WTC11 (cell line): ENCODE data around the gene TFAP2B. TPM values are rescaled to one million over a fixed set of nuclear protein-coding genes. Genes with fewer than 3 reads are reported as not detected.

ENCODE experiments used
- ATAC-seq: fragments of 200-7000 bp; cut with Tn5 transposase; 2 replicates; pipeline ENCODE4 v1.10.0; 2021; ENCODE audit warnings: mild to moderate bottlenecking, moderate library complexity
- CTCF ChIA-PET: fragments of 300-600 bp; sonication (Branson Sonifier 250); formaldehyde crosslinking; loops from one replicate; lab custom pipeline; 2021; ENCODE audit warnings: antibody characterized with exemption; lab: Charles Lee
- POLR2A ChIA-PET: fragments of 350-600 bp; sonication (Branson Sonifier 250); formaldehyde crosslinking; loops from one replicate; lab custom pipeline; 2021; ENCODE audit warnings: antibody characterized with exemption; lab: Charles Lee
- DNase-seq: peaks from one replicate; pipeline ENCODE4 v3.0.0; 2021; ENCODE audit warnings: low spot score
- H3K27ac Mint-ChIP-seq: 2 replicates; pipeline ENCODE4 v1.8.0; 2021; ENCODE audit warnings: mixed read lengths
- H3K27me3 Mint-ChIP-seq: 2 replicates; pipeline ENCODE4 v1.8.0; 2021; ENCODE audit warnings: low read depth, mild to moderate bottlenecking, moderate library complexity, mixed read lengths
- H3K36me3 Mint-ChIP-seq: 2 replicates; pipeline ENCODE4 v1.8.0; 2021; ENCODE audit warnings: mixed read lengths
- H3K4me1 Mint-ChIP-seq: 2 replicates; pipeline ENCODE4 v1.8.0; 2022; ENCODE audit warnings: mixed read lengths
- H3K4me3 Mint-ChIP-seq: 2 replicates; pipeline ENCODE4 v1.8.0; 2021; ENCODE audit warnings: mild to moderate bottlenecking, moderate library complexity, mixed read lengths
- H3K9me3 Mint-ChIP-seq: 2 replicates; pipeline ENCODE4 v1.8.0; 2021; ENCODE audit warnings: mixed read lengths
- ATF1 ChIP-seq: sonication (generic); formaldehyde crosslinking; IDR thresholded peaks from 2 replicates; pipeline ENCODE4 v1.8.1; 2023; ENCODE audit warnings: mild to moderate bottlenecking, moderate library complexity, missing genetic modification reagents
- CBFB ChIP-seq: sonication (generic); formaldehyde crosslinking; IDR thresholded peaks from 2 replicates; pipeline ENCODE4 v1.8.1; 2022; ENCODE audit warnings: mild to moderate bottlenecking, low read depth, missing genetic modification reagents
- CREB1 ChIP-seq: sonication (generic); formaldehyde crosslinking; IDR thresholded peaks from 2 replicates; pipeline ENCODE4 v1.8.0; 2023; ENCODE audit warnings: mild to moderate bottlenecking, missing genetic modification reagents
- ETV6 ChIP-seq: sonication (generic); formaldehyde crosslinking; IDR thresholded peaks from 2 replicates; pipeline ENCODE4 v1.8.1; 2022; ENCODE audit warnings: mild to moderate bottlenecking, missing genetic modification reagents
- FOXK1 ChIP-seq: sonication (generic); formaldehyde crosslinking; IDR thresholded peaks from 2 replicates; pipeline ENCODE4 v1.8.0; 2022; ENCODE audit warnings: mild to moderate bottlenecking, moderate library complexity, missing genetic modification reagents
- GRHL2 ChIP-seq: fragments of 250-450 bp; sonication (Bioruptor Pico); IDR thresholded peaks from 2 replicates; pipeline ENCODE4 v1.8.0; 2022; ENCODE audit warnings: mild to moderate bottlenecking, moderate library complexity; ENCODE audit not compliant: insufficient replicate concordance, severe bottlenecking
- GTF2I ChIP-seq: fragments of 250-450 bp; sonication (Bioruptor Pico); conservative IDR thresholded peaks from 2 replicates; pipeline ENCODE4 v1.4.0; 2021; ENCODE audit warnings: mild to moderate bottlenecking
- MLX ChIP-seq: sonication (generic); formaldehyde crosslinking; IDR thresholded peaks from 2 replicates; pipeline ENCODE4 v1.8.1; 2023; ENCODE audit warnings: mild to moderate bottlenecking, missing genetic modification reagents, moderate library complexity
- NFATC4 ChIP-seq: fragments of 250-450 bp; sonication (Bioruptor Pico); IDR thresholded peaks from 2 replicates; pipeline ENCODE4 v1.9.0; 2021; ENCODE audit warnings: mild to moderate bottlenecking
- RORB ChIP-seq: fragments of 250-450 bp; sonication (Bioruptor Pico); IDR thresholded peaks from 2 replicates; pipeline ENCODE4 v1.9.0; 2021; ENCODE audit warnings: mild to moderate bottlenecking
- USF1 ChIP-seq: sonication (generic); formaldehyde crosslinking; IDR thresholded peaks from 2 replicates; pipeline ENCODE4 v1.8.0; 2022; ENCODE audit warnings: mild to moderate bottlenecking, missing genetic modification reagents
- ZBTB21 ChIP-seq: sonication (generic); formaldehyde crosslinking; IDR thresholded peaks from 2 replicates; pipeline ENCODE4 v1.8.1; 2023; ENCODE audit warnings: mild to moderate bottlenecking, missing genetic modification reagents, borderline replicate concordance
- ZNF232 ChIP-seq: sonication (generic); formaldehyde crosslinking; IDR thresholded peaks from 2 replicates; pipeline ENCODE4 v1.8.0; 2022; ENCODE audit warnings: mild to moderate bottlenecking, missing genetic modification reagents
- ZNF263 ChIP-seq: sonication (generic); formaldehyde crosslinking; IDR thresholded peaks from 2 replicates; pipeline ENCODE4 v1.8.1; 2022; ENCODE audit warnings: low read depth, mild to moderate bottlenecking, moderate library complexity, missing genetic modification reagents
- ZNF396 ChIP-seq: fragments of 250-450 bp; sonication (Bioruptor Pico); IDR thresholded peaks from 2 replicates; pipeline ENCODE4 v1.8.0; 2021; ENCODE audit warnings: mild to moderate bottlenecking, moderate library complexity, borderline replicate concordance
- ZNF671 ChIP-seq: fragments of 250-450 bp; sonication (Bioruptor Pico); IDR thresholded peaks from 2 replicates; pipeline ENCODE4 v1.8.0; 2021; ENCODE audit warnings: mild to moderate bottlenecking
- total RNA-seq: library from RNA; stranded (reverse); gene quantifications from 3 replicates; pipeline ENCODE4 v1.2.3, GENCODE V29; 2021
- TF ChIP-seq, protein P1 (sequence below): fragments of 250-450 bp; sonication (Bioruptor Pico); IDR thresholded peaks from 2 replicates; pipeline ENCODE4 v1.8.0; 2021; ENCODE audit warnings: mild to moderate bottlenecking
- TF ChIP-seq, protein P2 (sequence below): fragments of 250-450 bp; sonication (Bioruptor Pico); IDR thresholded peaks from 2 replicates; pipeline ENCODE4 v1.9.0; 2021; ENCODE audit warnings: mild to moderate bottlenecking
- TF ChIP-seq, protein P3 (sequence below): sonication (generic); formaldehyde crosslinking; conservative IDR thresholded peaks from 2 replicates; pipeline ENCODE4 v1.8.1; 2023; ENCODE audit warnings: mild to moderate bottlenecking, low read depth, missing genetic modification reagents, moderate library complexity
- TF ChIP-seq, protein P4 (sequence below): sonication (generic); formaldehyde crosslinking; conservative IDR thresholded peaks from 2 replicates; pipeline ENCODE4 v1.8.1; 2022; ENCODE audit warnings: mild to moderate bottlenecking, missing genetic modification reagents
- TF ChIP-seq, protein P5 (sequence below): sonication (generic); formaldehyde crosslinking; IDR thresholded peaks from 2 replicates; pipeline ENCODE4 v1.8.1; 2023; ENCODE audit warnings: mild to moderate bottlenecking, missing genetic modification reagents

Gene TFAP2B
- total RNA-seq, 1 experiment from 2014 or later, result not detected

GRCh38 chr6:50847890-50848594, 29.4 kb downstream of the TFAP2B start:
- Mint-ChIP-seq H3K4me1 (peaks cover 75% of the 10 kb centered on the region), H3K27me3 (peaks cover 100% of the 10 kb centered on the region), H3K4me3 (peak overlapping the region; percentile 23; the same call in 1 of the 2 replicates), H3K9me3 (no peaks in the 10 kb centered on the region), H3K27ac (no peak overlapping the region), H3K36me3 (no peaks in the 10 kb centered on the region)
- POLR2A ChIA-PET, result no interaction called here
- TF ChIP-seq ETV6 (CRISPR knock-in tag) (no peak), MLX (CRISPR knock-in tag) (no peak), USF1 (CRISPR knock-in tag) (no peak), ZNF263 (CRISPR knock-in tag) (no peak), RORB (no peak), ZNF396 (no peak), ZNF671 (CRISPR knock-in tag) (no peak)
- TF ChIP-seq, protein P1, sequence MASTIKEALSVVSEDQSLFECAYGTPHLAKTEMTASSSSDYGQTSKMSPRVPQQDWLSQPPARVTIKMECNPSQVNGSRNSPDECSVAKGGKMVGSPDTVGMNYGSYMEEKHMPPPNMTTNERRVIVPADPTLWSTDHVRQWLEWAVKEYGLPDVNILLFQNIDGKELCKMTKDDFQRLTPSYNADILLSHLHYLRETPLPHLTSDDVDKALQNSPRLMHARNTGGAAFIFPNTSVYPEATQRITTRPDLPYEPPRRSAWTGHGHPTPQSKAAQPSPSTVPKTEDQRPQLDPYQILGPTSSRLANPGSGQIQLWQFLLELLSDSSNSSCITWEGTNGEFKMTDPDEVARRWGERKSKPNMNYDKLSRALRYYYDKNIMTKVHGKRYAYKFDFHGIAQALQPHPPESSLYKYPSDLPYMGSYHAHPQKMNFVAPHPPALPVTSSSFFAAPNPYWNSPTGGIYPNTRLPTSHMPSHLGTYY, result no peak
- CTCF ChIA-PET, result no interaction called here
- DNase-seq (no peak), ATAC-seq (no peak)

- H3K27ac Mint-ChIP-seq, result no peak overlapping the region
- ATAC-seq (peak; percentile 65), DNase-seq (peak; percentile 56)
- H3K4me3 Mint-ChIP-seq, result peak overlapping the region; percentile 73
- POLR2A ChIA-PET, result interaction anchor here (1.0 kb wide), 1 partner anchor 30 kb away, joined by 3 read pairs; no protein-coding TSS in a partner anchor
- H3K9me3 Mint-ChIP-seq, result no peaks in the 10 kb centered on the region
- H3K36me3 Mint-ChIP-seq, result no peaks in the 10 kb centered on the region
- CTCF ChIA-PET, result interaction anchor here (1.7 kb wide), 1 partner anchor 9 kb away, joined by 4 read pairs; no protein-coding TSS in a partner anchor
- peaks cover 70% of the 10 kb centered on the region for H3K4me1 Mint-ChIP-seq
- peaks cover 100% of the 10 kb centered on the region for H3K27me3 Mint-ChIP-seq
- TF ChIP-seq NFATC4 (CRISPR knock-in tag), result no peak
- TF ChIP-seq, protein P2, sequence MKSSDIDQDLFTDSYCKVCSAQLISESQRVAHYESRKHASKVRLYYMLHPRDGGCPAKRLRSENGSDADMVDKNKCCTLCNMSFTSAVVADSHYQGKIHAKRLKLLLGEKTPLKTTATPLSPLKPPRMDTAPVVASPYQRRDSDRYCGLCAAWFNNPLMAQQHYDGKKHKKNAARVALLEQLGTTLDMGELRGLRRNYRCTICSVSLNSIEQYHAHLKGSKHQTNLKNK (CRISPR knock-in tag), result no peak
- TF ChIP-seq, protein P3, sequence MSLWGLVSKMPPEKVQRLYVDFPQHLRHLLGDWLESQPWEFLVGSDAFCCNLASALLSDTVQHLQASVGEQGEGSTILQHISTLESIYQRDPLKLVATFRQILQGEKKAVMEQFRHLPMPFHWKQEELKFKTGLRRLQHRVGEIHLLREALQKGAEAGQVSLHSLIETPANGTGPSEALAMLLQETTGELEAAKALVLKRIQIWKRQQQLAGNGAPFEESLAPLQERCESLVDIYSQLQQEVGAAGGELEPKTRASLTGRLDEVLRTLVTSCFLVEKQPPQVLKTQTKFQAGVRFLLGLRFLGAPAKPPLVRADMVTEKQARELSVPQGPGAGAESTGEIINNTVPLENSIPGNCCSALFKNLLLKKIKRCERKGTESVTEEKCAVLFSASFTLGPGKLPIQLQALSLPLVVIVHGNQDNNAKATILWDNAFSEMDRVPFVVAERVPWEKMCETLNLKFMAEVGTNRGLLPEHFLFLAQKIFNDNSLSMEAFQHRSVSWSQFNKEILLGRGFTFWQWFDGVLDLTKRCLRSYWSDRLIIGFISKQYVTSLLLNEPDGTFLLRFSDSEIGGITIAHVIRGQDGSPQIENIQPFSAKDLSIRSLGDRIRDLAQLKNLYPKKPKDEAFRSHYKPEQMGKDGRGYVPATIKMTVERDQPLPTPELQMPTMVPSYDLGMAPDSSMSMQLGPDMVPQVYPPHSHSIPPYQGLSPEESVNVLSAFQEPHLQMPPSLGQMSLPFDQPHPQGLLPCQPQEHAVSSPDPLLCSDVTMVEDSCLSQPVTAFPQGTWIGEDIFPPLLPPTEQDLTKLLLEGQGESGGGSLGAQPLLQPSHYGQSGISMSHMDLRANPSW (CRISPR knock-in tag), result no peak
- TF ChIP-seq FOXK1 (CRISPR knock-in tag), result no peak
- TF ChIP-seq, protein P4, sequence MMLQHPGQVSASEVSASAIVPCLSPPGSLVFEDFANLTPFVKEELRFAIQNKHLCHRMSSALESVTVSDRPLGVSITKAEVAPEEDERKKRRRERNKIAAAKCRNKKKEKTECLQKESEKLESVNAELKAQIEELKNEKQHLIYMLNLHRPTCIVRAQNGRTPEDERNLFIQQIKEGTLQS (CRISPR knock-in tag), result no peak
- TF ChIP-seq ATF1 (CRISPR knock-in tag), result no peak
- TF ChIP-seq CBFB (CRISPR knock-in tag), result no peak
- TF ChIP-seq ZNF232 (CRISPR knock-in tag), result no peak
- TF ChIP-seq CREB1, result no peak
- no peak for TF ChIP-seq GTF2I
- no peak for TF ChIP-seq GRHL2
- TF ChIP-seq, protein P5, sequence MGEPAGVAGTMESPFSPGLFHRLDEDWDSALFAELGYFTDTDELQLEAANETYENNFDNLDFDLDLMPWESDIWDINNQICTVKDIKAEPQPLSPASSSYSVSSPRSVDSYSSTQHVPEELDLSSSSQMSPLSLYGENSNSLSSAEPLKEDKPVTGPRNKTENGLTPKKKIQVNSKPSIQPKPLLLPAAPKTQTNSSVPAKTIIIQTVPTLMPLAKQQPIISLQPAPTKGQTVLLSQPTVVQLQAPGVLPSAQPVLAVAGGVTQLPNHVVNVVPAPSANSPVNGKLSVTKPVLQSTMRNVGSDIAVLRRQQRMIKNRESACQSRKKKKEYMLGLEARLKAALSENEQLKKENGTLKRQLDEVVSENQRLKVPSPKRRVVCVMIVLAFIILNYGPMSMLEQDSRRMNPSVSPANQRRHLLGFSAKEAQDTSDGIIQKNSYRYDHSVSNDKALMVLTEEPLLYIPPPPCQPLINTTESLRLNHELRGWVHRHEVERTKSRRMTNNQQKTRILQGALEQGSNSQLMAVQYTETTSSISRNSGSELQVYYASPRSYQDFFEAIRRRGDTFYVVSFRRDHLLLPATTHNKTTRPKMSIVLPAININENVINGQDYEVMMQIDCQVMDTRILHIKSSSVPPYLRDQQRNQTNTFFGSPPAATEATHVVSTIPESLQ (CRISPR knock-in tag), result no peak
- TF ChIP-seq ZBTB21, result no peak
These were observed 30.5 kb downstream of the TFAP2B start for GRCh38 chr6:50848989-50849795.
